Right ventricle myocardium inferior (tissue), 1 donor: Measurements from ENCODE around the gene CLRN1. TPM values are rescaled to one million over a fixed set of nuclear protein-coding genes. Genes with fewer than 3 reads are reported as not detected.

Experiments
- ATAC-seq: fragments of 200-7000 bp; cut with Tn5 transposase; one replicate; pipeline ENCODE4 v1.9.1; 2020; ENCODE audit warnings: mild to moderate bottlenecking, moderate library complexity
- DNase-seq: peaks from one replicate; pipeline ENCODE4 v3.0.0; 2021; ENCODE audit errors: missing footprints
- intact Hi-C: fragments of 100-400 bp; cut with DNase I; formaldehyde crosslinking; loops from one replicate; pipeline ENCODE4 v1.11.0; 2022
- total RNA-seq: library from RNA; stranded (reverse); fragmentation: NEBNext Ultra II Directional; extraction: Animal tissue kit (Norgen Biotek cat#: 25700); gene quantifications from one replicate; pipeline ENCODE4 v1.2.1, GENCODE V29; 2021
- donor health status: DM: no; HTN: yes; CAD: no; lungs with severe emphysema.

The CLRN1 gene
- total RNA-seq, 1 donor from 2014 or later: not detected

DNA sequence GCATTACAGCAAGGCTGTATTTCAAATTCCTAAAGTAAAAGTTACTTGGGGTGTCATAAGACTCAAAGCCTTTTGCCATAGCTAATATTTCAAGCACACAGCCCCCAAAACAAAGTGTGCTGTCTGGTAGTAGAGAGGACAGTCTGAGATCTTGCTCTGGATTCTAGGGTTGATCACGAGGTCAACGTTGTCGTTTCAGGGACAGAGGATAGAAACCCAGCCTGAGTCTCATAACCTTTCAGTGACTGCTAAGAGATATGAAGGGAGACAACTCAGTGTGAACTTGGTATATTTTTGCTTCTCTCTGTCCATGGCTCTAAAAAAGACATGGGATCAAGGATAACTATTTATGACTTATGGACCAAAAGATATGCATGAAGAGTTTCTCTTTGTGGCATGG lies 41.7 kb downstream of the CLRN1 start:
- DNase-seq (no peak), ATAC-seq (no peak)
- intact Hi-C loops: no loop called here

- DNase-seq (no peak), ATAC-seq (no peak)
- intact Hi-C loops: loop anchor here (5.0 to 10.0 kb wide), 2 partner anchors 143 to 219 kb away; no protein-coding TSS in a partner anchor
These were observed 44.3 kb downstream of the CLRN1 start for GRCh38 chr3:150928234-150928633.

DNA sequence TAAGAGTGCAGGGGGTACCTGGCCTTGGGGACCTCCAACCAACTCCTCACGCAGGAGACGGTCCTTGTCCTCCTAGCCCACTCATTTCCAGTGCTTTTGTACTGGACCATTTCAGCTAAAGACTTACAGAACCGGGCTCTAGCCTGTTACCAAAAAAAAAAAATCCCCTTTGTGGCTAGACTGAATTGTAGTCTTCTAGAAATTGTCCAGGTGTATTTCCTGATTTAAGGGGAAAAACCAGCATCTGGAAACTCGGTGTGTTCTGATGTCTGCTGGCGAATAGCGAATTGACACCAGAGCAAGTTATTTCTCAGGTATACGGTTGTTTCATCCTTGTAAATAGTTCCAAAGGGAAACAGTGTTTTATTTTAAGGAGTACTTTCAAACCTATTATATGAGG lies 46.2 kb downstream of the CLRN1 start:
- no peak for ATAC-seq
- no peak for DNase-seq
- intact Hi-C loops: loop anchor here (5.0 to 10.0 kb wide), 2 partner anchors 142 to 221 kb away; no protein-coding TSS in a partner anchor

GRCh38 chr3:150925751-150926201 lies 46.8 kb downstream of the CLRN1 start:
- intact Hi-C loops: loop anchor here (5.0 to 10.0 kb wide), 2 partner anchors 141 to 222 kb away; no protein-coding TSS in a partner anchor
- ATAC-seq: peak; percentile 56
- no peak for DNase-seq

DNA sequence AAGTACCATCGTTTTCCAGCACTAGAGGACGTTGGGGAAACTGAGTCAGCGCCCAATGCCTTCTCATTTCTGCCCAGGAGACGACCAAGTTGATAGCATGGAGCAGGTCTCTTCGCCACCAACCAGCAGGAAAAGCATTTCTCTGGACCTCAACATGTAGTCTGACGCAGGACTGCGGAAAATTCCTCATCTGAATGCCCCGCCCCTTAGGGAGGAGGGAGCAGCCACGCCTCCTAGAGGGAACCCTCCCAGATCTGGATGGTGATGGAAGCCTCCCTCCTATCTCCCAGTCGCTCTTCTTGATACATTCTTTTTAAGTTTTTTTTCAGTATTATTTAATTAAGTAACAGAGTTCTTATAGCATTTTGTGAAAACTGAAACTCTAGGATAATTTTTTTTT lies 49.9 kb downstream of the CLRN1 start:
- ATAC-seq: no peak
- DNase-seq: no peak
- intact Hi-C loops: loop anchor here (10.0 kb wide), 1 partner anchor 138 kb away; no protein-coding TSS in a partner anchor

DNA sequence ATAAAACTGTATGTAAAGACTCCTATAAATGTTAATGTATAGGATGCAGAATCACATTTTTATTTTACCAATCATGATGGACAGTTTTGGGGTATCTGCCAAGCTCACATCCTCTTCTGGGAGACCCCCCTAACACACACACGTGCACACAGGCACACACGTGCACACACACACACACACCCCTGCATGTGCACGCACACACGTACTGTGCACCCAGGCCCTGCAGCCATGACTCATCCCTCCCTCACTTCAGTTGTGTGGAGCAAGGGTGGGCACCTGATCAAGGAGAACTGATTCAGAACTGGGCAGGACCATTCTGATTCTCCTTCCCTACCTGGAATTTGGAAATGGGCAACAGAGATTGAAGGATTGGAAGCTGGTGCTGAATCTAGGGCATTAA lies 51.3 kb downstream of the CLRN1 start:
- intact Hi-C loops: loop anchor here (10.0 kb wide), 1 partner anchor 136 kb away; no protein-coding TSS in a partner anchor
- DNase-seq (no peak), ATAC-seq (no peak)

GRCh38 chr3:150920236-150920635 lies 52.3 kb downstream of the CLRN1 start:
- DNase-seq (no peak), ATAC-seq (no peak)
- intact Hi-C loops: loop anchor here (10.0 kb wide), 1 partner anchor 135 kb away; no protein-coding TSS in a partner anchor

DNA sequence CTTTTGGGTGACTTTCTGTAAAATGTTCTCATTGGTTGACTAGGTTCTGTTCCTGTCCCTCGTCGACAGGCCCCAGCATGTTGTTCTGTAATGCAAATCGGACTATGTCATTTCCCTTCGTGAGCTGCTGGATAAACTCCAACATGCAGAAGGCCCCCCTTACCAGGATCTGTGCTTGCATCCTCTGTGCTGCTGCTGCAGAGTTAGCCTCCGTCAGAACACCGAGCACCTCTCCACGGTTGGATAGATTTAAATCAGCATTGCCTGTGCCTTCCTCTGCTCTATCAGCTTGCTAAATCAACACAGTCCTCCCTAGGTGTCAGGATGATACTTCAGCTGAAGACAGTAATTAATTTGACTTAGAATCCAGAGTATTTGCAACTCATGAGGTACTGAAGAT lies 54.6 kb downstream of the CLRN1 start:
- no peak for DNase-seq
- intact Hi-C loops: no loop called here
- no peak for ATAC-seq

DNA sequence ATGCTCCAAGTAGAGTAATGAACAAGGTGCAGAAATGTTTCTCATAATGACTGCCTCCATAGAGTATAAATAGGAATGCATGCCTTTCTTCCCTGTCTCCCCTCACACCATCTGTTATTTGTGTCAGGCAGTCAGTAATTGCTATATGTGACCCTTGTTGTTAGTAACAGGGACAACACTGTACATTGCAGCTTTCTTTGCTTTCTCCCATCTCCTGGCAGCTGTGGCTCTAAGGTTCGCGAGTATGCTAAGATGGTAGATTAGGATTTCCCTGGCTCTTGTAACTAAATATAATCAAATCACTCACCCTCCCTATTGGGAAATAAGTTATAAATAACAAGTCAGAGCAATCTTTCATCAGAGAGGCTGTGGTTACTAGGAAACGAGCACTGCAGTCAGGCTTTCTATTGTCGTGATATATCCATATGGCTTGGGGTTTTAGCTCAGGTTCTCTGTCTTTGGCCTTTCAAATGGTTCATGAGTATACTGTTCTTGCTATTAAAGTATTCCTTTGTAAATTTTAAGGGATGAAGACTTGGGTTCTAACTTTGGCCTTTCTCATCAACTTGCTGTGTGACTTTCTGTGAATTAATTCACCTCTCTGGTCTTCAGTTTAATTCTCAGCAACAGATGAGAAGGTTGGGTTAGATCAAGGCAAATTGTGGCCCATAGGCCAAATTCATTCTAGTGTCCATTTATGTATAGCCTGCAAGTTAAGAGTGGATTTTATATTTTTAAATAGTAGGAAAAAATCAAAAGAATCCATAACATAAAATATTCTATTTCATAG lies 59.2 kb downstream of the CLRN1 start:
- DNase-seq (no peak), ATAC-seq (peak; percentile 69)
- intact Hi-C loops: no loop called here

DNA sequence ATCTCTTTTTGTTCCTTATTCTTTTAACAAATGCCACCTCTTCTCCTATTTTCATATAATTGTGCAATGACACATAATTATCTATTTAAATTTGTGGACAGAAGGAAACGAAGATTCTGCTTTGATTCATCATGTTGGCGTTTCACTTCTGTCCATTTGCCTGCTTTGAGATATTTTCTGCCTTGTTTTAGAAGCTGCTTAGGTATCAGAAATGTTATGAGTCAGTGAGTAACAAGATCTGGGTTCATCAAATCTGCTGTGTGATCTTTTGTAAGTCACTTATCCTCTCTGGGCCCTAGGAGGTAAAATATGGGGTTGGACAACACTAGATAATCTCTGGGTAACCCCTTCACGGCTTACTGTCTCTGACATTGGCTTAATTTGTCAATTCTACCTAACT lies 60.0 kb downstream of the CLRN1 start:
- DNase-seq (no peak), ATAC-seq (no peak)
- intact Hi-C loops: no loop called here

DNA sequence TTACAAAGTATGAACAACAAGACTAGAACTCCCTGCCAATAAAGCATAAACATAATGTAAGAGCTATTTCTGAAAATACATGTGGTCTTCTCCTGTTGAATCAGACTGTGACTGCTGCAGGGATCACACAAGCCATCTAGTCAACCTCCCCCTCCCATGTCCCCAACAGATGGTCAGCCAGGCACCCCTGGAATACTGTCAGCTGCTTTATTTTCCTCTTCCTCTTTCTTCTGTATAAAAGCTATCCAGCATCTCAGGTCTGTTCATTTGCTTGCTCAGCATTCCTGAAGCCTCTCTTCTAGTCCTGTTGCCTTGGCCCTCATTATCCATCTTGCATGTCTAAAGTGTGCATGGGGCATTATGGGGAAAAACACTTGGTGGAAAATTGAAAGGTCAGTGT lies 60.8 kb downstream of the CLRN1 start:
- intact Hi-C loops: no loop called here
- ATAC-seq (no peak), DNase-seq (no peak)

DNA sequence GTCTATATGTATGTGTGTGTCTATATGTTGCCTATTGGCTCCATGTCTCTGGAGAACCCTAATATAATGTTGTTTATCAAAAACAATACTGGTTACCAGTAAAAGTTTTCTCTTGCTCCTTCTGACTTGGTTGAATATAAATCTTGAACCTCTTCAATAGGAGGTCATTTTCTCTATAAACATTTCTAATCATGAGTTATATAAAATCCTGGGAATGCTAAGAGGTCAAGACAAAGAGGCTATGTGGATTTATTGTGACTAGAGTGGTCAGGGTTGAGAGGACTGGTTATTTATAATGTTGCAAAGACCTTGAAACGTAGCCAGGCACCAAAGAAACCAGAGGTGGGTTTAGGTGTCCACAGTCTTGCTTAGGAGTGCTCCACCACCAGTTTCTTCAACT lies 66.1 kb downstream of the CLRN1 start:
- intact Hi-C loops: no loop called here
- no peak for DNase-seq
- no peak for ATAC-seq

DNA sequence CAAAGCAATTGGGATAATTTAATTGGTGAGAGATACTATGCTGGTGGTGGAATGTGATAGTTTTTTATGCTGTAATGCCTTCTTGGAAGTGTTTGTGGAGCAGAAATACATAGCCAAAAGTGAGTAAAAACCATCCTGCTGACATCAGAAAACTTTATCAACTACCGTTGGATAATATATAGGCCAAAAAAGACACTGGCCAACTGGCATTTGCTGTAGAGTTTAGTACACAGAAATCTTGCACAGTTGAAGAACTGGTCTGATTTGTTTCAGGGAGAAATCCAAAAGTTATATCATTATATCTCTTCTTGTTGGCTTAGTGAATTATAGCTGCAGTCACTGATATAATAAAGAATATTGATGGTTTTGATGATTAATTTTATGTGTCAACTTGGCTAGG lies 66.8 kb downstream of the CLRN1 start:
- ATAC-seq: no peak
- intact Hi-C loops: no loop called here
- no peak for DNase-seq

GRCh38 chr3:150905339-150905738 lies 67.2 kb downstream of the CLRN1 start, which contains the start of gene MINDY4B:
MINDY4B (minus strand) TSS chr3:150905439; CDS start chr3:150905439, 0 bp downstream.
- DNase-seq (no peak), ATAC-seq (no peak)
- intact Hi-C loops: no loop called here

GRCh38 chr3:150902988-150903387 lies 69.5 kb downstream of the CLRN1 start:
- ATAC-seq (no peak), DNase-seq (no peak)
- intact Hi-C loops: no loop called here

DNA sequence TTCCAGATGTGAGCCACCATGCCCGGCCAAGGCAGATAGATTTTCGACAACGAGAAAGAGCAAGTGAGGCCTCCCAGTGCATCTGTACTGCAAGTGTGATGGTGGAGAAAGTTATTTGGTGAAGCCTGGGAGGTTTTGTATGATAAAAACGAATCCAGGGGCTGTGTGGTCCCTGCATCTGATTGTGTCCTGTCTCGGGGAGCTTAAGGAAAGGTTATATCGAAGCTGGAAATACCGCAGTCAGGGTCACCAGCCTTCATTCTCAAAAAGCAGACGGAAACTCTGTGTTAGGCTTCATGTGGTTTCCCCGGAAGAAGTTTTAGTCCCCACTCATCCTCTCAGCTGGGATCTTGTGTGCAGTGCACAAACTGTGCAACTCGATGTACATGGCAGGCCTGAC lies 70.7 kb downstream of the CLRN1 start:
- DNase-seq (no peak), ATAC-seq (no peak)
- intact Hi-C loops: no loop called here

DNA sequence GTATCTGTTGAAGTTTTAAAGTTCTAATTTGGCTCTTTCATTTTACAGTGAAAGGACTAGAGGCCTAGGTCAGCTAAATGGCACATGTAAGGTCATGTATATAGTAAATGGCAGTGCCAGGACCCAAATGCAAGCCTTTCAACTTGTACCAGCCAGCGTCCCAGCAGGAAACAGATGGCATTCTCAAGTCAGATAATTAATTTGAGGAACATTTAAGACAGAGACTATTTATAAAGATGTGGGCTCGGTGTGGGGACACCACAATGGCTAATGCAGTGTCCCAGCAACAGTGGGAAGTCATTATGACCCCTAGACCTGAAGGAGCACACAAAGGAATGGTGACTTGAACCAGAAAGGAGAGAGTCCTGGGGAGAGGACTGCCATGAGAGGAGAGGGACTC lies 73.4 kb downstream of the CLRN1 start:
- ATAC-seq: no peak
- no peak for DNase-seq
- intact Hi-C loops: no loop called here

DNA sequence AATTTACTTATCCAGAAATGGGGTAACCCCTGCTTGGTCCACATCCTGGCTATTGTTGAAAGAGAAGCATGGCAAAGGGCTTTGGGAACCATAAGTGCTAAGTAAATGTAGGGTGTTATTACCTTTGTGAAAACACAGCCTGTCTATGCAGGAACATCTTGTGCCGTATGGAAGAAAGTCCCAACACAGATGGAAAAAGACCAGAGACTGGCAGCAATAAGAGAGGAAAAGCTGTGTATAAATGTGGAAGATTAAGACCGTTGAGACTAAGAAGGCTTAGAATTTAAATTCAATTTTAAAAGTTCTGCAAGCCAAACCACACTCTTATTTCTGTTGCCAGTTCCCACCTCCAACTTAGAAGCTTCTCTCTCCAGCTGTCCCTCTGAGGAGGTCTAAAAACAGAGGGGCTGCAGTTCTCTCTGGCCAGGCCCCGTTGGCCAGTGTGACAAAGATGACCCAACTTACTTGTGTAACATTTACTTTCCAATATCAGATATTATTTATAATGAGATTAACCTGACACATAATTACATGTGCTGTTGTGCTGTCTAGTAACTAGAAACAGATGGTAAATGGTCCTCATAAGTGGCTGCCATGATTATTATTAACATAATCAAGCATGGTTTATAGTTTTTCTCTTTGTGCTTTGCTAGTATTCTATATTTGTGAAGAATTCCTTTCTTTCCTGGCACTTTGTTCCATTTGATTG lies 74.3 kb downstream of the CLRN1 start:
- DNase-seq: no peak
- intact Hi-C loops: no loop called here
- ATAC-seq: no peak

DNA sequence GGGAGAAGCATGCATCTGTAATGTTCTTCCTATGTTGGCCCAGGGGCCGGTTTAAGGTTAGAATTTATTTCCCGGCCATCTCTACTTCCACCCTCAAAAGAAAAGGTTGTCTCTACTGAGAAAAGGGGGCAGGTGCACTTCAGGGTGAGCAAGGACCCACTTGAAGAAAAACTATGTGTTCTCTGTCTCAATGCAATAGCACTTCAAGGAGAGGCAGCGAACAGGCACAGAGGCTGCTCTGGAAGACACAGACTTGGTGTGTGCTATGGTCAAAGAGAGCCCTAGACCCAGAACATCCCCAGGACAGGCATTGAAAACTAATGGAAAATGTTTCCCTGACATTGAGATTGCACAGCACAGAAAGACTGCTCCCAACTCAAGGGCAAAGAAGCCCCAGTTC lies 74.9 kb downstream of the CLRN1 start:
- intact Hi-C loops: no loop called here
- DNase-seq (no peak), ATAC-seq (no peak)

GRCh38 chr3:150890831-150891230 lies 81.7 kb downstream of the CLRN1 start:
- DNase-seq (no peak), ATAC-seq (no peak)
- intact Hi-C loops: no loop called here
